Measurements from ENCODE around the gene MAML3.

Gene MAML3

DNA sequence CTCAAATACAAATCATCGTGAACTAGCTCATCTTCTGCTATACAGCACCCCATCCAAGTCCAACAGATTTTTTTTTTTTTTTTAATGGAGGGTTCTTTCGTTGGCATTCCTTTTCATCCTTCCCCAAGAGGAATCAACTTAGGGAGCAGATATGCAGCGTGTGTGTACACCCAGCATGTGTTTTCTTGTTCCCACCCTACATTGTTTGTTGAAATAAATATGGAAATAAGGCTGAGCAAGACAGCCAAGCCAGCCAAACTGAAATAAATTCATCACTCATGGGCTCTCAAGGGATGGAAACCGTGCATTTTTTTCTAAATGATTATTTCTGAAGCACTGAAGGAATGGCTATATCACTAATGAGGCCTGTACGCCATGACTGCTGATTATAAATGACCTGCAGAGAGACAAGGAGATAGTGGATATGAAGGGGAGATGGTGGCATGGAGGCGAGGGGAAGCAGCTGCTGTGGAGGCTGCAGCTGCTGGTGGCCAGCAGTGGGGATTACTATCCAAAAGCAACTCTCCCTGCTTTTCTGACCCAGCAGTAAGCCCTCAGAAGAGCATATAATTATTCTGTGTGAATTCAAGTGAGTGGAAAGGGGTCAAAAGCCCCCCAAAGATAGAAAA lies 314.5 kb downstream of the MAML3 start:
- no peak for DNase-seq (ENCODE audit: low read depth)

- no peak for DNase-seq (ENCODE audit: low read depth)
These were observed 315.2 kb downstream of the MAML3 start for GRCh38 chr4:139838811-139839210.

- DNase-seq (ENCODE audit: low read depth) = no peak
These were observed 319.0 kb downstream of the MAML3 start for GRCh38 chr4:139834981-139835391.

DNA sequence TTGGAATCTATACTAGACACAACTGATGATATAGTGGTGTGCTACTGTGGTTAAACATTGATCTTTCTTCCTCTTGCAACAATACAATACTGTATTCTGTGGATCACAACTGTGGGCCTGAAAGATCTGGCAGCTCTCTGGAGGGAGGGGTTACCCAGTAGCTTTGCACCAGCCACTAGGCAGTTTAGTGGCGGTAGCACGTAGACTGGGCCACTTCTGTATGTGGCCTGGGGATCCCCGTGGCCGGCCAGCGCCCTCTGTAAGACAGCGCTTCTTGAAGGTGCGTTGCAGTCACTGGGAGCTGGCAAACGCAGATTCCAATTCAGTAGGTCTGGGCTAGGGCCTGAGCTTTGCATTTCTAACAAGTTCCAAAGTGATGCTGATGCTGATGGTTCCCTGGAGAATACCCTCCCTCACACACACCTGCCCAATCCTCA lies 319.7 kb downstream of the MAML3 start:
- no peak for DNase-seq (ENCODE audit: low read depth)

GRCh38 chr4:139833151-139833910 lies 320.7 kb downstream of the MAML3 start:
- no peak for DNase-seq (ENCODE audit: low read depth)

GRCh38 chr4:139828966-139829664 lies 324.9 kb downstream of the MAML3 start:
- no peak for DNase-seq (ENCODE audit: low read depth)

DNA sequence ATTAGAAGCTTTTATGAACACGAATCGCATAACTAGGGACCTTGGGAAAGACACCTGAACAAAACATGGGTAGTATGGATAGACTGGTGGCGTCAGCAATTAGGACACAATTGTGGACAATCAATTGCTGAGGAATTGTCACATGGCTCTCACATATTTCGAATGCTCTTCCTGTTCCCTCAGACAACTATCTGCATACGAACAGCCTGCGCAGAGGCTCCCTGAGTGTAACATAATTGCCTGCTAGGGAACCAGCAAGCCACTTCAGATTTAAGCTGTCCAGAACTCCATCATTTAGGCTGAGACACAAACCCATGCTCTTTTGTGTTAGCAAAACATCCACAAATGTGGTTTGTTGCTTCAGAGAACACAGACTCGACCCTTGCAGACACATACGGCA lies 327.6 kb downstream of the MAML3 start:
- no peak for DNase-seq (ENCODE audit: low read depth)

GRCh38 chr4:139825523-139826014 lies 328.4 kb downstream of the MAML3 start:
- no peak for DNase-seq (ENCODE audit: low read depth)

- no peak for DNase-seq (ENCODE audit: low read depth)
These were observed 329.0 kb downstream of the MAML3 start for GRCh38 chr4:139824882-139825522.

DNA sequence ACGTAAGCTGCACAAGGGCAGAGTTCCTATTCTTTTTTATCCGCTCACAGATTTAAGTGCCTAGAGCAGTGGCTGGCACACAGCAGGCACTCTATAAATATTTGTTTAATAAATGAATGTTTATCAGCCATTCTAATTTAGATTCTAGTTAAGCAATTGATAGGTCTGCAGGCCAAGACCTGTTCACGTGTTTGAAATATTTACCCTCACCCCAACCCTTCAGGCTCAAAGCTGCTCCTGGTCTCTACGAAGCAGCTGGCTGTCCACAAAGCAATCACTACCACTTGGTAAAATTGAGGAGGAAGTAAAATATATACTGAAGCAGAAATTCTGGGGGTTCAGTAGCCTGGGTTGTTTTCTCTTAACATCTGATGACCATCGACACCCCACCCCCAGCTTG lies 330.2 kb downstream of the MAML3 start:
- no peak for DNase-seq (ENCODE audit: low read depth)

DNA sequence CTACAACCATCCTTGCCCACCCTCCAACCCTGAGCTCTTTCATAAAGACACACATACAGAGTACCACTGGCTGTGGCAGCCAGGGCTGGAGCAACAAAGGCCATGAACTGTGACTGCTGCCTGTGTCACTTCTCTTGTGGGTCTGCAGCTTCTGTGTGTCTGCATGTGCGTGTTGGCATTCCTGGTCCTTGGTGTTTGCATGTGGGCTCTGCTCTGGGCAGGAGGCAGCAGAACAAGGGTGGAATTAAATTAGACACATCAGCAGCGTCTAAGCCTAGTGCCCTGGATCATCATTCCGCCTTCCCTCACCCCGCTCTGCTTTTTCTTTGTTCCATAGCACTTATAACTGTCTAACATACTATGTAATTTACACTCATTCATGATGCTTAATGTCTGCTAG lies 330.6 kb downstream of the MAML3 start:
- DNase-seq (ENCODE audit: low read depth) = no peak

- DNase-seq (ENCODE audit: low read depth) = no peak
These were observed 331.6 kb downstream of the MAML3 start for GRCh38 chr4:139822391-139822790.

GRCh38 chr4:139819082-139819481 lies 334.9 kb downstream of the MAML3 start:
- DNase-seq (ENCODE audit: low read depth) = no peak

DNA sequence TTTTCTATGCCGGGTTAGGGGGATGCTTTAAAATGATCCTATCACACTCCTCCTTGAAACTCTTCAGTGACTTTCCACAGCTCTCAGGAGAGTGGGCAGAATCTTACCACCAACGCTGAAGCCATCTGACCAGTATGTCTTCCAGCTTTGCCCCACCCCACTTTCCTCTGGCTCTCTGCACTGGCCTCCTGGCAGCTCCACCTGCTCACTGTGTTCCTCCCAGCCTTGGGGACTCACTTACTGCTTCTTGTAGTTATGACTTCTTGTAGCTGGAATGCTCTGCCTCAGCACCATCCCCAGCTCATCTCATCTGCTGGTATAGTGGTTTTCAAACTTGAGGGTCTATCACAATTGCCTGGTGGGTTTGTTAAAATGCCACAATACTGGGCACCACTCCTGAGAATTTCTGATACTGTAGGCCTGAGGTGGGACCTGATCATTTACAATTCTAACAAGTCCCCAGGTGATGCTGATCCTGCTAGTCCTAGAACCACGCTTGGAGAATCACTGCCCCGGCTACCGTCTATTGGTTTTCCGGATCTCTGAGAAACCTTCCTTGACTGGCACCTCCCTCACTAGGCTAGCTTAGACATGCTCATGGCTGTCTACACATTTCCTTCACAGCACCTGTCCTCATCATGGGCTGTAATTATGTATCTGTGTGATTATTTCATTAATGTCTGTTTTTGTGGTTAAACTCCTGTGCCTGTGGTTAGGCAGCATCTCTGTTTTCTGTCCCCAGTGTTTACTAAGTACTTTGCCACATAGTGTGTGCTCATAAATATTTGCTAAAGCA lies 336.1 kb downstream of the MAML3 start:
- no peak for DNase-seq (ENCODE audit: low read depth)

GRCh38 chr4:139816856-139817255 lies 337.1 kb downstream of the MAML3 start:
- DNase-seq (ENCODE audit: low read depth) = no peak

GRCh38 chr4:139815778-139816601 lies 338.0 kb downstream of the MAML3 start:
- DNase-seq (ENCODE audit: low read depth) = no peak

DNA sequence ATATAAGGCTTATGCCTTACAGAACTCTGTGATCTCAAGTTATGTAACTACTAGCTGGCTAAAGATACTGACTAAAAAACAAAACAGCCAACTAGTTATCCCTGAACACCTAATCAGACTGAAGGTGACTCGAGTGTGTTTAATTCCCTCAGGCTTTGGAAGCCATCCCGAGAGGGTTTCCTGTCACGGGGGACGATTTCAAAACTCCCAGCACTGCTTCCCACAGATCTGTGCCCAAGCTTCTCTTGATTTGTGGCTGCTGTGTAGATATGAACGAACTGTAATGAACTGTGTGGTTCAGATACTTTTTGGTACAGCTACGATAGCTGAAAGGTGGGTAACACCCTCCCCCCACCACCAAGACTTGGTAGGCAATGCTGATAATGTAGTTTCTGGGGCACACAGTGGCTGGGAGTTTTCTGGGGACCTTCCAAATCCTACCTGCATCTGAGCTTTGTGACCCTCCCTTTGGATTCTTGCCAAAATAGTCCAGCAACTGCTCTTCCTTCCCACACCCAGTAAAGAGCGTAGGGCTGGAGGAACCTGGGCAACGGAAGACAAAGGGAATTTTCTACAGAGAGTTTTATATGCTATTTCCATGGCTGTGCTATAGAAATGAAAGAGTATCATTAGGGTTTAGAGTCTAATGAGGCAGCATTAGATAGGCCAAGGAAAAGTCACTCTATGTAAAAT lies 339.5 kb downstream of the MAML3 start:
- no peak for DNase-seq (ENCODE audit: low read depth)

DNA sequence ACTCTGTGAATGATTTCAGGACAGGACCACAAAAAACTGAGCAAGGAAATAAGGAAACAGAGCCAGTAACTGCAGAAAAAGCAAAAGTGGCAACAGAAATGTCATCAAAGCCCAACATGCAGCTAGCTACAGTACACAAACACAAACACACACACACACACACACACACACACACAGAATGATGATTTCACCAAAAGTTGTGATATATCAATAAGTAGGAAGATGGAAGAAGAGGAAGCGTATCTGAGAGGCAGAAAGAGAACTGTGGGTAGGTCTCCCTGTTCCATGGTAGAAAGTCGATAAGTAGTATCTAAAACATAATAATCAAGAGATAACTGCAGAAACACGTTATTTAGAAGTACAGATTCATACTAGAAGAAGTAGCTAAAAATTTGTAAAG lies 340.1 kb downstream of the MAML3 start:
- DNase-seq (ENCODE audit: low read depth) = no peak

DNA sequence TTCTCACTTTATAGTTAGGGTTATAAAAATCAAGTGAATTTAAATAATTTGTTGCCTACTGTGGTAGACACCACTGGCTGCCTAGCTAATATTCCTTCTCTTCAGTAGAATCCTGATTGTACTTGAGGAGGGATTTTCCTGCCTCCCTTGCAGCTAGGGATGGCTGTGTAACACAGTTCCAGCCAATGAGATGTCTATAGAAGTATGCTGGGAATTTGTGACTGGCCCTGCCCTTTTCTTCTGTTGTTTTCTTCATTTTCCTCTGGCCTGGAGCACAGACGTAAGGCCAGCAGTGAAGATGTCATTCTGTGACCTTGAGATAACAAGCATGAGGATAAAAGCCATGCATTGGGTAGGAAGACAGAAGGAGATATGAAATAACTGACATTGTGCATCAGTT lies 343.3 kb downstream of the MAML3 start:
- DNase-seq (ENCODE audit: low read depth) = no peak

DNA sequence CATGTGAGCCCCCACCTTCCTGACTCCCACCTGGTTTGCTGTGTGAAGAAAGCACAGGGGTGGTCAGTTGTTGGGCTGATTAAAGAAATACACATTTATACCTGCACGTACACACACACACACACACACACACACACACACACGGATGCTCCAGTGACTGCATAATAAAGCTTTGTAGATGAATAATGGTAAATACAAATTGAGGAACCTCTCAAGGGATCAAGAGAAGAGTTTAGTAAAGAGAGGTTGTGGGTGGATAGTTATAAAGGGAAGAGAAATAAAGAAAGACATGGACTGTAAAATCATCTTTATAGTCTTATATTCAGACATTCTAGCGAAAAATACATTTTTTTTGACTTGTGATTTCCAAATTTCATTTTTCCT lies 344.2 kb downstream of the MAML3 start:
- no peak for DNase-seq (ENCODE audit: low read depth)

Data from activated T-cell treated with anti-CD3 and anti-CD28 coated beads for 48 hours (primary cell).